Fibroblast of mammary gland (primary cell): Measurements from ENCODE around the gene LSM14A.

Experiments
- DNase-seq: peaks from one replicate; pipeline ENCODE4 v3.0.0-alpha.2; 2010; ENCODE audit warnings: low read depth
- H3K4me3 ChIP-seq: 2 replicates; pipeline ENCODE4 v1.5.1; 2011; ENCODE audit warnings: low read depth, mild to moderate bottlenecking, low read length, moderate library complexity; ENCODE audit not compliant: control insufficient read depth
- TF ChIP-seq, protein P1 (sequence below): conservative IDR thresholded peaks from 2 replicates; pipeline ENCODE4 v1.5.1; 2011; ENCODE audit warnings: low read depth, low read length, inconsistent platforms; ENCODE audit not compliant: control insufficient read depth, insufficient read depth

Gene LSM14A

DNA sequence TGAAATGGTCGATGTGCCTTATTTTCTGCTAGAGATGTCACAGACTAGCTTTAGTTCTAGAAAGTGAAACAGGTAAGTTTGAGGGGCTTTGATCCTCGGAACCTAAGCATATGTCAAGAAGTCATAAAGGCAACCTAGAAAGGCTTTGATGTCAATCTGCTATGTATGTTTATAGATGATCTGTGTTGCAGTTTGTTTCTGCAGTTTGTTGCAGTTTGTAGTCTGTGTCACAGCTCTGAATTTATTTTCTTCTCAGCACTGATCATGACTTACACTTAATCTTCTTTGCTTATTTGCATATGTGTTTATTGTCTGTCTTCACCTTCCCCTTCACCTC, 5.9 kb downstream of the LSM14A start:
- no peak for DNase-seq
- TF ChIP-seq, protein P1, sequence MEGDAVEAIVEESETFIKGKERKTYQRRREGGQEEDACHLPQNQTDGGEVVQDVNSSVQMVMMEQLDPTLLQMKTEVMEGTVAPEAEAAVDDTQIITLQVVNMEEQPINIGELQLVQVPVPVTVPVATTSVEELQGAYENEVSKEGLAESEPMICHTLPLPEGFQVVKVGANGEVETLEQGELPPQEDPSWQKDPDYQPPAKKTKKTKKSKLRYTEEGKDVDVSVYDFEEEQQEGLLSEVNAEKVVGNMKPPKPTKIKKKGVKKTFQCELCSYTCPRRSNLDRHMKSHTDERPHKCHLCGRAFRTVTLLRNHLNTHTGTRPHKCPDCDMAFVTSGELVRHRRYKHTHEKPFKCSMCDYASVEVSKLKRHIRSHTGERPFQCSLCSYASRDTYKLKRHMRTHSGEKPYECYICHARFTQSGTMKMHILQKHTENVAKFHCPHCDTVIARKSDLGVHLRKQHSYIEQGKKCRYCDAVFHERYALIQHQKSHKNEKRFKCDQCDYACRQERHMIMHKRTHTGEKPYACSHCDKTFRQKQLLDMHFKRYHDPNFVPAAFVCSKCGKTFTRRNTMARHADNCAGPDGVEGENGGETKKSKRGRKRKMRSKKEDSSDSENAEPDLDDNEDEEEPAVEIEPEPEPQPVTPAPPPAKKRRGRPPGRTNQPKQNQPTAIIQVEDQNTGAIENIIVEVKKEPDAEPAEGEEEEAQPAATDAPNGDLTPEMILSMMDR: no peak
- H3K4me3 ChIP-seq: no peak overlapping the region

DNA sequence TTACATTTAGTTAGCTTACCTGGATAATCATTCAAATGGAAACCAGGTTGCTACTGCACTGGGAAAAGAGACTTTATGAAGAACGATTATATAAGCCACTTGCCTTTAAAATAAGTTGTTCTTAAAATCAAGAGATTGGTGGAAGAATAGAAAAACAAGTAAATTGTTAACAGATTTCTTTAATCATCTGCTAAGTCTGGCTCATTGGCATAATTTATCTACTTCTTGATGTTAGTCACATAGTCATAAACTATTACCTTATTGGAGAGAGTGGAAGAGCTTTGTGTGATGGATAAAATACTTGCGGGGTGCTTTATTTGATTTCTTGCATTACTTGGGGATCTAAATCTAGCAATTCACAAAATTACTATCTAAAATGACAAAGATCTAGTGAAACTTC, 6.8 kb downstream of the LSM14A start:
- DNase-seq: peak; percentile 25
- TF ChIP-seq, protein P1: no peak
- H3K4me3 ChIP-seq: no peak overlapping the region

- TF ChIP-seq, protein P1: no peak
- no peak overlapping the region for H3K4me3 ChIP-seq
- DNase-seq: no peak
Observed at GRCh38 chr19:34180273-34180672, 8.0 kb downstream of the LSM14A start.

DNA sequence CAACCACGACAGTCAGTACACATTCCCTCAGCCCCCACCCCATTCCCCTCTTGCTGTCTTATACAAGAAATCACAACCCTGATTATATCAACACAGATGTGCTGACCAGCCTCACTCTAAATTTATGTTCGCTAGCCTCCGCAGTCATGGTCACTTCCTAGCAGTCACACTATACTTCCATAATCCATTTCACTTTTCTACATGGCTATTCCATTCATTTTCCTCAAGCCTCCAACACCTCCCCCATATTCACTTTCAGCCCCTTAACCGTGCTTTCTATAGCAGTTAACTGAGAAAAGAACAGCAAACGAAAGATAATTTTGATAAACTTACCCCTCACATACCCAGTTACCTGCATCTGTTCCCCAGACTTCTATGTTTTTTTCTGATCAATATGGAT, 8.4 kb downstream of the LSM14A start:
- TF ChIP-seq, protein P1: no peak
- no peak for DNase-seq
- no peak overlapping the region for H3K4me3 ChIP-seq

DNA sequence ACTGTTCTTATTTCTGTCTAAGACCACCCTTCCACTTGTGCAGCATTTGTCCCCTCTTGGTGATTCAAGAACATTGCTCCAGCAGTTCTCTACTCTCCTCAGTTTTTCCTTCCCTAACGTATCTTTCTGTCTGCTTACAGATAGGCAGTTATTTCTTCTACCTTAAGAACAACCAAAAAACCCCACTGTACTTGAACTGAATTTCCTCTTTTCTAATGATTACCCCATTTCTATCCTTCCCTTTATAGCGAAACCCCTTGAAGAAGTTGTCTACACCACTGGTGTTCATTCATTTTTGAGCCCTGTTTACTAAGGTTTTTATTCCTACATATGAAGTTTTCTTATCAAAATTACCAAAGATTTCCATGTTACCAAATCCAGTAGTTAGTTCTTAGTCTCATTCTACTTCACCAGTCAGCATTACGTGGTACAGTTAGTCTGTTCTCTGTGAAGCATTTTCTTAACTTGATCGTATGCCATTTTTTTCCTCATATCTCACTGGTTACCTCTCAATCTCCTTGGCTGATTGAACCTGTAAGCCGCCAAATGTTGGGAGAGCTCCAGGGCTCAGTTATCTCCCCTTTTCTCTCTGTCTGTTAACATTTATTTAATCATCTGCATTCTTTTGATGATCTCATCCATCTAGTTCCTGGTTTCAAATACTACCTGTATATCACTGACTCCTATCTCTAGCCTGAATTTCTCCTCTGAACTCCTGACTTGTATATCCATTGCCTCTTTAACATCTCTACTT, 9.0 kb downstream of the LSM14A start:
- TF ChIP-seq, protein P1: no peak
- no peak for DNase-seq
- H3K4me3 ChIP-seq: no peak overlapping the region

- H3K4me3 ChIP-seq: no peak overlapping the region
- DNase-seq: no peak
- TF ChIP-seq, protein P1: no peak
Observed at GRCh38 chr19:34182125-34182524, 9.8 kb downstream of the LSM14A start.
